ENCODE results near the gene NSD1. TPM values are rescaled to one million over a fixed set of nuclear protein-coding genes. Genes with fewer than 3 reads are reported as not detected.

NSD1 gene
- total RNA-seq, 2 donors from 2014 or later, result 150 to 190 TPM

DNA sequence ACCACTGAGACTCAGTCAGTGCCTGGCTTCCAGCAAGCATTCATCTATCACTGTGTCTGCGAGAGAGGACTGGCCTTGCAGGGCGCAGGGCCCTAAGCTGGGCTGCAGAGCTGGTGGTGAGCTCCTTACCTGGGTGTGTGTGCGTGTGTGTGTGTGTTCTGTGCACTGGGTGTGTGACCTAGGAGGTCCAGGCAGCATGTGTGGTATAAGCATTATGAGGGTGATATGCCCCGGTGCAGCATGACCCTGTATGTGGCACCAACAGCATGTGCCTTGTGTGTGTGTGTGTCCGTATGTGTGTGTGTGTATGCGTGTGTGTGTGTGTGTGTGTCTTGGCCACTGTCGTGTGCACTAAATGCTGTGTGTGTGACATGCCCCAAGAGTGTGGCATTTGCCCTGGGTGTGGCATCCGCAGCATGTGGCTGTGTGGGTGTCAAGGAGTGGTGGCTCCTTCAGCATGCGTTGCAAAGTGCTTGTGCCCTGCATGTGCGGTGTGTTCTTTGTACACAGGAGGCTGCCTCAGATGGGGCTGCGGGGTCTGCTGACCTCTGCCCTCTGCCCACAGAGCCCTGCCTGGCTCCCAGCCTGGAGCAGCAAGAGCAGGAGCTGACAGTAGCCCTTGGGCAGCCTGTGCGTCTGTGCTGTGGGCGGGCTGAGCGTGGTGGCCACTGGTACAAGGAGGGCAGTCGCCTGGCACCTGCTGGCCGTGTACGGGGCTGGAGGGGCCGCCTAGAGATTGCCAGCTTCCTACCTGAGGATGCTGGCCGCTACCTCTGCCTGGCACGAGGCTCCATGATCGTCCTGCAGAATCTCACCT lies 43.5 kb upstream of the NSD1 start:
- Mint-ChIP-seq H3K4me1 (peaks cover 25% of the 10 kb centered on the region), H3K27me3 (ENCODE audit: insufficient read depth) (peaks cover 1% of the 10 kb centered on the region), H3K4me3 (no peak overlapping the region), H3K9me3 (no peaks in the 10 kb centered on the region), H3K36me3 (ENCODE audit: low read depth) (peaks cover 47% of the 10 kb centered on the region), H3K27ac (no peak overlapping the region)
- Histone ChIP-seq H3K9ac (ENCODE audit: extremely low read depth, low read length, poor library complexity, severe bottlenecking) (no peak overlapping the region), H3K36me3 (ENCODE audit: control insufficient read depth, insufficient read depth, low read length) (no peaks in the 10 kb centered on the region), H3K4me1 (ENCODE audit: control insufficient read depth, insufficient read depth, low read length) (no peaks in the 10 kb centered on the region), H3K27ac (ENCODE audit: low read depth, low read length) (no peak overlapping the region), H3K9me3 (ENCODE audit: control insufficient read depth, low read length) (no peaks in the 10 kb centered on the region), H3K4me3 (ENCODE audit: low read length) (no peak overlapping the region), H3K27me3 (ENCODE audit: control insufficient read depth, insufficient read depth, low read length, poor library complexity, severe bottlenecking) (no peaks in the 10 kb centered on the region)
- DNase-seq, result no peak
- WGBS, 2 experiments (ENCODE audit: insufficient coverage in 1 of 2, insufficient read length in 1 of 2), result 93 to 96% methylated on average over 16 to 21 of the region's 21 CpGs
- TF ChIP-seq CTCF (conservative IDR thresholded peaks at IDR 0.05), result no peak

GRCh38 chr5:177090813-177091212 lies 42.8 kb upstream of the NSD1 start:
- H3K9me3 Mint-ChIP-seq, result no peaks in the 10 kb centered on the region
- Histone ChIP-seq H3K36me3 (ENCODE audit: control insufficient read depth, insufficient read depth, low read length) (no peaks in the 10 kb centered on the region), H3K4me1 (ENCODE audit: control insufficient read depth, insufficient read depth, low read length) (no peaks in the 10 kb centered on the region), H3K4me3 (ENCODE audit: low read length) (no peak overlapping the region), H3K27ac (ENCODE audit: low read depth, low read length) (no peak overlapping the region), H3K9ac (ENCODE audit: extremely low read depth, low read length, poor library complexity, severe bottlenecking) (no peak overlapping the region), H3K27me3 (ENCODE audit: control insufficient read depth, insufficient read depth, low read length, poor library complexity, severe bottlenecking) (no peaks in the 10 kb centered on the region), H3K9me3 (ENCODE audit: control insufficient read depth, low read length) (no peaks in the 10 kb centered on the region)
- H3K4me3 Mint-ChIP-seq, result no peak overlapping the region
- peaks cover 50% of the 10 kb centered on the region for H3K36me3 Mint-ChIP-seq (ENCODE audit: low read depth)
- DNase-seq, result no peak
- no peak overlapping the region for H3K27ac Mint-ChIP-seq
- no peak for TF ChIP-seq CTCF (conservative IDR thresholded peaks at IDR 0.05)
- peaks cover 1% of the 10 kb centered on the region for H3K27me3 Mint-ChIP-seq (ENCODE audit: insufficient read depth)
- peaks cover 21% of the 10 kb centered on the region for H3K4me1 Mint-ChIP-seq
- WGBS, 2 experiments (ENCODE audit: insufficient coverage in 1 of 2, insufficient read length in 1 of 2), result 92 to 93% methylated on average over 7 to 13 of the region's 13 CpGs

GRCh38 chr5:177091232-177091631 lies 42.3 kb upstream of the NSD1 start:
- Mint-ChIP-seq H3K36me3 (ENCODE audit: low read depth) (peaks cover 52% of the 10 kb centered on the region), H3K27me3 (ENCODE audit: insufficient read depth) (peaks cover 1% of the 10 kb centered on the region), H3K4me1 (peaks cover 17% of the 10 kb centered on the region), H3K27ac (no peak overlapping the region), H3K4me3 (no peak overlapping the region), H3K9me3 (no peaks in the 10 kb centered on the region)
- DNase-seq, result no peak
- no peaks in the 10 kb centered on the region for H3K27me3 ChIP-seq (ENCODE audit: control insufficient read depth, insufficient read depth, low read length, poor library complexity, severe bottlenecking)
- no peaks in the 10 kb centered on the region for H3K36me3 ChIP-seq (ENCODE audit: control insufficient read depth, insufficient read depth, low read length)
- TF ChIP-seq CTCF (conservative IDR thresholded peaks at IDR 0.05), result no peak
- no peak overlapping the region for H3K9ac ChIP-seq (ENCODE audit: extremely low read depth, low read length, poor library complexity, severe bottlenecking)
- no peak overlapping the region for H3K4me3 ChIP-seq (ENCODE audit: low read length)
- no peaks in the 10 kb centered on the region for H3K9me3 ChIP-seq (ENCODE audit: control insufficient read depth, low read length)
- H3K4me1 ChIP-seq (ENCODE audit: control insufficient read depth, insufficient read depth, low read length), result no peaks in the 10 kb centered on the region
- 88 to 100% methylated on average over 3 of the region's 3 CpGs for WGBS, 2 experiments (ENCODE audit: insufficient coverage in 1 of 2, insufficient read length in 1 of 2)
- no peak overlapping the region for H3K27ac ChIP-seq (ENCODE audit: low read depth, low read length)
